IMR-90 (cell line): Measurements from ENCODE around the gene TNS3. TPM values are rescaled to one million over a fixed set of nuclear protein-coding genes. Genes with fewer than 3 reads are reported as not detected.

Source experiments
- ATAC-seq: fragments of 200-7000 bp; cut with Tn5 transposase; 2 replicates; pipeline ENCODE4 v1.9.1; 2020; ENCODE audit warnings: low read depth, mild to moderate bottlenecking, moderate library complexity
- BruUV-seq: library from RNA; stranded (reverse); fragments of 400-500 nt; replicated peaks from 2 replicates; lab custom pipeline; 2021; lab: Mats Ljungman, UMichigan
- CTCF ChIA-PET: fragments of 300-600 bp; formaldehyde crosslinking; extraction: SDS; loops from one replicate; lab custom pipeline; 2021; ENCODE audit warnings: antibody characterized with exemption; lab: Yijun Ruan, JAX
- POLR2A ChIA-PET: fragments of 300-600 bp; sonication (Branson Sonifier 250); formaldehyde crosslinking; loops from one replicate; lab custom pipeline; 2022; ENCODE audit warnings: antibody characterized with exemption; ENCODE audit not compliant: unreplicated experiment; lab: Charles Lee
- DNase-seq: peaks from one replicate; pipeline ENCODE4 v3.0.0; 2013
- H2AFZ ChIP-seq: replicated peaks from 2 replicates; pipeline ENCODE3; 2013; ENCODE audit warnings: low read length, mild to moderate bottlenecking; ENCODE audit not compliant: poor library complexity
- H2AK5ac ChIP-seq: 2 replicates; pipeline ENCODE4 v1.6.1; 2013; ENCODE audit warnings: low read depth, low read length, inconsistent platforms
- H2AK9ac ChIP-seq: replicated peaks from 2 replicates; pipeline ENCODE3; 2013; ENCODE audit warnings: mild to moderate bottlenecking, low read depth, low read length, moderate library complexity; ENCODE audit not compliant: poor library complexity
- H2BK120ac ChIP-seq: 2 replicates; pipeline ENCODE4 v1.6.1; 2013; ENCODE audit warnings: low read depth, low read length, inconsistent platforms
- H2BK15ac ChIP-seq: 3 replicates; pipeline ENCODE4 v1.6.1; 2013; ENCODE audit warnings: low read depth, low read length, inconsistent platforms
- H2BK20ac ChIP-seq: 2 replicates; pipeline ENCODE4 v1.6.1; 2013; ENCODE audit warnings: low read depth, mild to moderate bottlenecking, inconsistent platforms, low read length, moderate library complexity
- H2BK5ac ChIP-seq: 2 replicates; pipeline ENCODE4 v1.6.1; 2013; ENCODE audit warnings: mild to moderate bottlenecking, low read depth, low read length, inconsistent platforms; ENCODE audit not compliant: poor library complexity, severe bottlenecking
- H3K14ac ChIP-seq: replicated peaks from 2 replicates; pipeline ENCODE4 v1.6.1; 2013; ENCODE audit warnings: low read depth, low read length, inconsistent platforms
- H3K18ac ChIP-seq: 2 replicates; pipeline ENCODE4 v1.6.1; 2013; ENCODE audit warnings: low read depth, low read length, control low read depth
- H3K23ac ChIP-seq: 2 replicates; pipeline ENCODE4 v1.6.1; 2013; ENCODE audit warnings: low read depth, low read length, inconsistent platforms
- H3K27ac ChIP-seq: 2 replicates; pipeline ENCODE4 v1.5.1; 2013; ENCODE audit warnings: mild to moderate bottlenecking, control low read depth, low read length; ENCODE audit not compliant: insufficient read depth
- H3K27me3 ChIP-seq: 2 replicates; pipeline ENCODE4 v1.6.1; 2013; ENCODE audit warnings: low read length; ENCODE audit not compliant: control insufficient read depth, insufficient read depth
- H3K36me3 ChIP-seq: 2 replicates; pipeline ENCODE4 v1.6.1; 2013; ENCODE audit warnings: low read length, mixed read lengths; ENCODE audit not compliant: control insufficient read depth, insufficient read depth
- H3K4ac ChIP-seq: 2 replicates; pipeline ENCODE4 v1.6.1; 2013; ENCODE audit warnings: low read depth, low read length, inconsistent platforms
- H3K4me1 ChIP-seq: 2 replicates; pipeline ENCODE4 v1.6.1; 2013; ENCODE audit warnings: low read length, mixed read lengths; ENCODE audit not compliant: control insufficient read depth, insufficient read depth
- H3K4me2 ChIP-seq: 2 replicates; pipeline ENCODE4 v1.6.1; 2013; ENCODE audit warnings: low read depth, mild to moderate bottlenecking, control low read depth, low read length, moderate library complexity
- H3K4me3 ChIP-seq: 2 replicates; pipeline ENCODE4 v1.5.1; 2013; ENCODE audit warnings: low read depth, mild to moderate bottlenecking, control low read depth, low read length, moderate library complexity; ENCODE audit not compliant: insufficient read depth
- H3K56ac ChIP-seq: 2 replicates; pipeline ENCODE4 v1.6.1; 2013; ENCODE audit warnings: low read length, inconsistent platforms; ENCODE audit not compliant: insufficient read depth; ENCODE audit errors: extremely low read depth
- H3K79me1 ChIP-seq, 2 experiments: 2 replicates each; pipeline ENCODE4 v1.6.1; 2013; ENCODE audit warnings: low read length in 2 of 2, inconsistent platforms in 1 of 2, low read depth in 1 of 2
- H3K9ac ChIP-seq: 2 replicates; pipeline ENCODE4 v1.6.1; 2013; ENCODE audit warnings: low read depth, low read length, control low read depth
- H3K9me1 ChIP-seq: 2 replicates; pipeline ENCODE4 v1.6.1; 2013; ENCODE audit warnings: low read length, inconsistent platforms; ENCODE audit not compliant: insufficient read depth
- H3K9me3 ChIP-seq: 2 replicates; pipeline ENCODE4 v1.6.1; 2013; ENCODE audit warnings: low read length; ENCODE audit not compliant: control insufficient read depth, insufficient read depth
- H4K20me1 ChIP-seq: 2 replicates; pipeline ENCODE4 v1.6.1; 2013; ENCODE audit warnings: low read length, inconsistent platforms; ENCODE audit not compliant: insufficient read depth
- H4K5ac ChIP-seq: 2 replicates; pipeline ENCODE4 v1.6.1; 2013; ENCODE audit warnings: mild to moderate bottlenecking, low read depth, low read length, control low read depth
- H4K8ac ChIP-seq, 2 experiments: 2 replicates each; pipeline ENCODE4 v1.6.1; 2013; ENCODE audit warnings: low read depth in 2 of 2, low read length in 2 of 2, control low read depth in 1 of 2, inconsistent platforms in 1 of 2
- H4K91ac ChIP-seq: 2 replicates; pipeline ENCODE4 v1.6.1; 2013; ENCODE audit warnings: low read depth, low read length, inconsistent platforms; ENCODE audit not compliant: insufficient read depth
- CHD1 ChIP-seq: IDR thresholded peaks from 2 replicates; pipeline ENCODE4 v1.6.1; 2012; ENCODE audit warnings: low read depth, low read length, improper control_type of control experiment
- NFE2L2 ChIP-seq: fragments of 150-350 bp; IDR thresholded peaks from 2 replicates; pipeline ENCODE4 v1.6.1; 2016; ENCODE audit warnings: low read depth, mild to moderate bottlenecking, low read length
- POLR2A ChIP-seq: IDR thresholded peaks from 2 replicates; pipeline ENCODE4 v1.6.1; 2012; ENCODE audit warnings: mild to moderate bottlenecking, low read depth, low read length
- USF2 ChIP-seq: fragments of 150-350 bp; IDR thresholded peaks from 2 replicates; pipeline ENCODE4 v1.6.1; 2017; ENCODE audit warnings: mild to moderate bottlenecking, antibody characterized with exemption, low read length, low read depth
- WGBS, 2 experiments: methylation state at CpG; one replicate each; pipeline versions ENCODE4 v1.1.5 to v1.1.7; 2013; ENCODE audit warnings: missing lambda C conversion rate in 2 of 2; ENCODE audit not compliant: insufficient read length in 1 of 2; ENCODE audit errors: extremely low coverage in 2 of 2; 5-methylcytosine and 5-hydroxymethylcytosine counted together
- dilution Hi-C: fragments of 300-500 bp; cut with HindIII; formaldehyde crosslinking; loops from one replicate; pipeline ENCODE4 v1.14.3; 2018; ENCODE audit warnings: low sequenced_read_pairs; ENCODE audit not compliant: unreplicated experiment
- in situ Hi-C: fragments of 300-500 bp; cut with MboI; formaldehyde crosslinking; loops from 3 replicates; pipeline ENCODE4 v1.14.3; 2019; ENCODE audit warnings: low sequenced_read_pairs, inconsistent platforms, mixed read lengths
- intact Hi-C: fragments of 100-400 bp; cut with micrococcal nuclease; formaldehyde crosslinking; loops from 2 replicates; pipeline ENCODE4 v1.10.0; 2022
- polyA plus RNA-seq, 3 experiments: library from polyadenylated mRNA; depleted of rRNA; stranded (reverse); fragments of >200 nt; gene quantifications; 2 replicates each; pipeline ENCODE4 v1.2.3, GENCODE V29; 2012; ENCODE audit warnings: low replicate concordance in 1 of 3
- total RNA-seq: library from RNA; depleted of rRNA; stranded (reverse); fragments of >200 nt; gene quantifications from 2 replicates; pipeline ENCODE4 v1.2.3, GENCODE V29; 2012

TNS3 gene
- total and polyA plus RNA-seq, 2 of the 4 experiments (the other 2 are of a cell fraction), result 64.3 to 79.2 TPM

- ATAC-seq (no peak), DNase-seq (no peak)
- Histone ChIP-seq H3K9me3 (no peaks in the 10 kb centered on the region), H3K79me1 (peaks cover 44 to 71% of the 10 kb centered on the region in 2 experiments), H3K4me3 (no peak overlapping the region), H3K23ac (no peak overlapping the region), H3K18ac (no peak overlapping the region), H3K27me3 (no peaks in the 10 kb centered on the region), H3K4me2 (no peak overlapping the region), H3K4me1 (peaks cover 6% of the 10 kb centered on the region), H4K8ac (no peak overlapping the region), H2AK5ac (peak overlapping the region; percentile 30; the same call in 1 of the 2 replicates), H3K27ac (no peak overlapping the region), H3K4ac (no peak overlapping the region; the same call in 1 of the 2 replicates), H3K56ac (no peak overlapping the region), H2BK120ac (peak overlapping the region; percentile 36; the same call in 1 of the 2 replicates), H3K9me1 (peaks cover 26% of the 10 kb centered on the region), H3K14ac (no peak overlapping the region), H3K9ac (no peak overlapping the region), H4K20me1 (peaks cover 32% of the 10 kb centered on the region), H4K5ac (no peak overlapping the region), H4K91ac (no peak overlapping the region), H2BK5ac (no peak overlapping the region), H2AFZ (no peak overlapping the region), H2BK20ac (no peak overlapping the region), H2AK9ac (no peak overlapping the region), H2BK15ac (no peak overlapping the region), H3K36me3 (peaks cover 28% of the 10 kb centered on the region)
- no TSS peak for BruUV-seq
- TF ChIP-seq CHD1 (no peak), NFE2L2 (no peak), POLR2A (no peak), USF2 (no peak)
- intact Hi-C loops, result no loop called here
- in situ Hi-C loops, result loop anchor here (5.0 to 10.0 kb wide), 2 partner anchors 378 to 506 kb away; partner anchors contain the start of gene PKD1L1
- CTCF ChIA-PET, result no interaction called here
- dilution Hi-C loops, result no loop called here
- POLR2A ChIA-PET, result no interaction called here
- WGBS, 2 experiments, result 93% methylated on average over 10 of the region's 17 CpGs; no CpG with 5 or more reads in 1 of the 2 experiments
Measured at GRCh38 chr7:47439181-47439667, 142.7 kb downstream of the TNS3 start.
